ENCODE data around the gene ZBTB7C. TPM values are rescaled to one million over a fixed set of nuclear protein-coding genes. Genes with fewer than 3 reads are reported as not detected.

Gene ZBTB7C
- total RNA-seq, 2 donors from 2014 or later: 1.3 to 2.3 TPM

DNA sequence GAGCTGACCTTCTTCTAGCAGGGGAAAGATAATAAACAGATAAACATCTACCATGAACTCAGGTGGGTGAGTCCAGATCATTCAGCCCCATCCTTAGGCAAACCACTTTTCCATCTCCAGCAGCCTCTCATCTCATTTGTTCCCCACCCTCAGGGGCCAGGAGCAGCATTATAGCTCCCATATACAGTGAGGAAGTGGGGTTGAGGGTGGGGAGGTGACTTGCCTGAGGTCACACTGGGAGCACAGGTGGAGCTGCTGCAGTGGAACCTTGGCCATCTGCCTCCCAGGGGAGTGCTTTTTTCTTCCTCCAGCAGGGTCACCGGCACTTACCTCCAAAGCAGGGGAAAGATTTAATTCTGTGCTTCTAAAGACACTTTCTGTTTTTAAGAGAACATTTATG lies 266.2 kb downstream of the ZBTB7C start:
- ATAC-seq: no peak
- no peak for DNase-seq
- no peaks in the 10 kb centered on the region for H3K36me3 ChIP-seq (replicated peaks in 1 of 2; ENCODE audit: insufficient read depth in 1 of 2, low read depth in 2 of 2)
- TF ChIP-seq POLR2A (IDR thresholded peaks at IDR 0.05): no peak
- TF ChIP-seq, protein P1, sequence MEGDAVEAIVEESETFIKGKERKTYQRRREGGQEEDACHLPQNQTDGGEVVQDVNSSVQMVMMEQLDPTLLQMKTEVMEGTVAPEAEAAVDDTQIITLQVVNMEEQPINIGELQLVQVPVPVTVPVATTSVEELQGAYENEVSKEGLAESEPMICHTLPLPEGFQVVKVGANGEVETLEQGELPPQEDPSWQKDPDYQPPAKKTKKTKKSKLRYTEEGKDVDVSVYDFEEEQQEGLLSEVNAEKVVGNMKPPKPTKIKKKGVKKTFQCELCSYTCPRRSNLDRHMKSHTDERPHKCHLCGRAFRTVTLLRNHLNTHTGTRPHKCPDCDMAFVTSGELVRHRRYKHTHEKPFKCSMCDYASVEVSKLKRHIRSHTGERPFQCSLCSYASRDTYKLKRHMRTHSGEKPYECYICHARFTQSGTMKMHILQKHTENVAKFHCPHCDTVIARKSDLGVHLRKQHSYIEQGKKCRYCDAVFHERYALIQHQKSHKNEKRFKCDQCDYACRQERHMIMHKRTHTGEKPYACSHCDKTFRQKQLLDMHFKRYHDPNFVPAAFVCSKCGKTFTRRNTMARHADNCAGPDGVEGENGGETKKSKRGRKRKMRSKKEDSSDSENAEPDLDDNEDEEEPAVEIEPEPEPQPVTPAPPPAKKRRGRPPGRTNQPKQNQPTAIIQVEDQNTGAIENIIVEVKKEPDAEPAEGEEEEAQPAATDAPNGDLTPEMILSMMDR (IDR thresholded peaks at IDR 0.05): no peak
- intact Hi-C loops (cut with DNase I): no loop called here
- 95 to 96% methylated on average over 1 of the region's 1 CpG for WGBS, 2 donors
- no peak overlapping the region for H3K27ac ChIP-seq
- H3K27me3 ChIP-seq: no peaks in the 10 kb centered on the region
- H3K4me1 ChIP-seq: peaks cover 26% of the 10 kb centered on the region
- no peak overlapping the region for H3K4me3 ChIP-seq
- H3K9me3 ChIP-seq: no peaks in the 10 kb centered on the region

DNA sequence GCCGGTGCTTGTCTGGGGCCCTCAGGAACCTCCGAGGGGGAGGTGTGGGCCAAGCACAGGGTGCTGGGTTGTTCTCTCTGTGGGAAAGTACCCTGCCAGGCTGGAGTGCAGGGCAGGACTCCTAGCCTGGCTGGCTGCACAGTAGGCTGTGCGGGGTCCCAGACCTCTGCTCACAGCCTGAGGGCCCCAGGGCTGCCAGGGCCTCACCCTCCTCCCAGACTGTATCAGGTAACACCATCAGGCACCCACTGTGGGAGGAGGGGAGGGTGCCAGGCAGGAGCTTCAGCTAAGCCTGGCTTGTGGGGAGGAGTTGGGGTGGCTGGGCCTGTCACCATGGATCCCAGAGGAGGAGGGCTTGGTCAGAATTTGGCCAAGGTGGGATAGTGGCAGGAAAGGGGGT lies 266.8 kb downstream of the ZBTB7C start:
- DNase-seq (no peak), ATAC-seq (no peak)
- Histone ChIP-seq H3K9me3 (no peaks in the 10 kb centered on the region), H3K4me1 (peaks cover 33% of the 10 kb centered on the region), H3K27ac (no peak overlapping the region), H3K36me3 (replicated peaks in 1 of 2; ENCODE audit: insufficient read depth in 1 of 2, low read depth in 2 of 2) (no peaks in the 10 kb centered on the region), H3K27me3 (no peaks in the 10 kb centered on the region), H3K4me3 (no peak overlapping the region)
- intact Hi-C loops (cut with DNase I): no loop called here
- 79 to 86% methylated on average over 2 to 3 of the region's 3 CpGs for whole genome bisulfite sequencing, 2 donors
- no peak for TF ChIP-seq POLR2A (IDR thresholded peaks at IDR 0.05)
- TF ChIP-seq, protein P1 (IDR thresholded peaks at IDR 0.05): no peak

DNA sequence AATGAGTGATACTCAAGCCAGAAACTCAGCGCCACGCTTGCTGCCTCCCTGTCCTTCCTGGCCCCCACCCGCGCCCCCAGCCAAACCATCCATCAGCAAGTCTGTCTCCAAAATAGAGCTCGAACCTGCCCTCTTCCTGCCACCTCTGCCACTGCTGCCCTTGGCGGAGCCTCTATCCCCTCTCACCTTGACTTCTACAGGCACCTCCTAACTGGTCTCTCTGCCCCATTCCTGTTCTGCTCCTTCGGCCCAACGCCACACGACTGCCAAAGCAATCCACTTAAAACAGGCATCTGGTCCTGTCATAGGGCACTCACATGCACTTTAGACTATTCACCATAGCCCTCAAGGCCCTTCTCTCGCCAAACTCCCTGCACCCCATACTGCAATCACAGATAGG lies 268.5 kb downstream of the ZBTB7C start:
- Histone ChIP-seq H3K27me3 (no peaks in the 10 kb centered on the region), H3K9me3 (no peaks in the 10 kb centered on the region), H3K27ac (peak overlapping the region in 1 of 4 donors; percentile 62), H3K4me3 (no peak overlapping the region), H3K4me1 (peaks cover 48% of the 10 kb centered on the region), H3K36me3 (replicated peaks in 1 of 2; ENCODE audit: insufficient read depth in 1 of 2, low read depth in 2 of 2) (no peaks in the 10 kb centered on the region)
- no peak for ATAC-seq
- WGBS, 2 donors: 89 to 94% methylated on average over 10 of the region's 10 CpGs
- TF ChIP-seq POLR2A (IDR thresholded peaks at IDR 0.05): no peak
- TF ChIP-seq, protein P1 (IDR thresholded peaks at IDR 0.05): no peak
- no peak for DNase-seq
- intact Hi-C loops (cut with DNase I): no loop called here

DNA sequence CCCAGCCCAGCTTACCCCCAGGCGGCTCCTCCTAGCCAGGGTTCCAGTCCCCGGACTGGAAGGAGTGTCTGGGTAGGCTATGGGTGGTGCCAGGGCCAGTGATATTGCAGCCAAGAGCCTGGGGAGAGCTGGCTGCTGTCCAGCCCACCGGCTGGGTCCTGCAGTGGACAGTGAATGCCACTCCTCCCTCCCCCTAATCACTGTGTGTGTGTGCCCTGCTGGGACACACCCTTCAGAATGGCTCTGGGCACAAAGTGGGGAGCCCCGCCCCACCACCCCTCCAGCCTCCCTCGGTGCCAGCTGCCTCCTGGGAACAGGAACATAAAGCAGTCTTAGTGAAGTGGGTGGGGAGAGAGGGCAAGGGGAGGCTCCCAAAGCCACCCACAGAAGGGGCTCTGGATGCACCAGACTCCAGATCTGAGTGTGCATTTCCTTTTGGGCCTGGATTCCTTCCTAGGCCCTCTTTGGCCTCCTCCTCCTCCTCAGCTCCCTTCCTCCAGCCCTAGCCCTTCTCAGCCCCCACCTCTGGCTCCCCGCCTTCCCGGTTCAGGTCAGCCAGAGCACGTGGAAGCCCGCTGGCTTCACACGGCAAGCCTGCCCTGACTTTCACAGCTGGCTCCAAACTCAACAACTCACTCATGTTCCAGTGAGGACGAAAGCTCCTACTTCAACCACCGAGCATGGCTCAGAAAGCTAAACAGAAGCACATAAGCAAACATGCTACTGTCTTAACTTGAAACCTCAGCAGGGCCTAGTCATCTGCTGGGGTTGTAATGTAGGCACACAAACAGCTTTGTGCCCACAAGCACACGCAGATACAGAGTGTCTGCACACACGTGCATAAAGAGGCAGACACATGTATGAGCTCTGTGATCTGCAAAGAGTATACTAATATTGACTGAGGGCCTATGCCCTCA lies 269.5 kb downstream of the ZBTB7C start:
- DNase-seq: peak; percentile 57 to 85 (median 82)
- H3K27ac ChIP-seq: peak overlapping the region; percentile 25 to 76 (median 47)
- TF ChIP-seq, protein P1 (IDR thresholded peaks at IDR 0.05): no peak
- TF ChIP-seq POLR2A (IDR thresholded peaks at IDR 0.05): no peak
- no peaks in the 10 kb centered on the region for H3K9me3 ChIP-seq
- 45 to 53% methylated on average over 12 to 14 of the region's 14 CpGs for WGBS, 2 donors
- no peaks in the 10 kb centered on the region for H3K36me3 ChIP-seq (replicated peaks in 1 of 2; ENCODE audit: insufficient read depth in 1 of 2, low read depth in 2 of 2)
- intact Hi-C loops (cut with DNase I): no loop called here
- peaks cover 52% of the 10 kb centered on the region for H3K4me1 ChIP-seq
- H3K27me3 ChIP-seq: no peaks in the 10 kb centered on the region
- H3K4me3 ChIP-seq: no peak overlapping the region
- ATAC-seq: peak; percentile 81

Data from body of pancreas (tissue), 4 donors.